Fibroblast of villous mesenchyme (primary cell): Measurements from ENCODE around the gene FUT7. TPM values are rescaled to one million over a fixed set of nuclear protein-coding genes. Genes with fewer than 3 reads are reported as not detected.

Experiments
- DNase-seq: peaks from one replicate; pipeline ENCODE4 v3.0.0-alpha.2; 2010; ENCODE audit warnings: low read depth
- H3K4me3 ChIP-seq: 2 replicates; pipeline ENCODE4 v1.5.1; 2011; ENCODE audit warnings: low read depth, mild to moderate bottlenecking, low read length
- total RNA-seq: library from RNA; depleted of rRNA; stranded (reverse); fragments of >200 nt; gene quantifications from 2 replicates; pipeline ENCODE4 v1.2.3, GENCODE V29; 2012
- TF ChIP-seq, protein P1 (sequence below): IDR thresholded peaks from 2 replicates; pipeline ENCODE4 v1.5.1; 2012; ENCODE audit warnings: low read depth, mild to moderate bottlenecking, low read length; ENCODE audit not compliant: insufficient read depth

Gene FUT7
- total RNA-seq, 1 donor: not detected

GRCh38 chr9:136984464-136985026 is 47.3 kb downstream of the FUT7 start:
- no peak overlapping the region for H3K4me3 ChIP-seq
- DNase-seq: no peak
- TF ChIP-seq, protein P1, sequence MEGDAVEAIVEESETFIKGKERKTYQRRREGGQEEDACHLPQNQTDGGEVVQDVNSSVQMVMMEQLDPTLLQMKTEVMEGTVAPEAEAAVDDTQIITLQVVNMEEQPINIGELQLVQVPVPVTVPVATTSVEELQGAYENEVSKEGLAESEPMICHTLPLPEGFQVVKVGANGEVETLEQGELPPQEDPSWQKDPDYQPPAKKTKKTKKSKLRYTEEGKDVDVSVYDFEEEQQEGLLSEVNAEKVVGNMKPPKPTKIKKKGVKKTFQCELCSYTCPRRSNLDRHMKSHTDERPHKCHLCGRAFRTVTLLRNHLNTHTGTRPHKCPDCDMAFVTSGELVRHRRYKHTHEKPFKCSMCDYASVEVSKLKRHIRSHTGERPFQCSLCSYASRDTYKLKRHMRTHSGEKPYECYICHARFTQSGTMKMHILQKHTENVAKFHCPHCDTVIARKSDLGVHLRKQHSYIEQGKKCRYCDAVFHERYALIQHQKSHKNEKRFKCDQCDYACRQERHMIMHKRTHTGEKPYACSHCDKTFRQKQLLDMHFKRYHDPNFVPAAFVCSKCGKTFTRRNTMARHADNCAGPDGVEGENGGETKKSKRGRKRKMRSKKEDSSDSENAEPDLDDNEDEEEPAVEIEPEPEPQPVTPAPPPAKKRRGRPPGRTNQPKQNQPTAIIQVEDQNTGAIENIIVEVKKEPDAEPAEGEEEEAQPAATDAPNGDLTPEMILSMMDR: no peak

- no peak for DNase-seq
- H3K4me3 ChIP-seq: no peak overlapping the region
- TF ChIP-seq, protein P1: no peak
Observed at GRCh38 chr9:136983656-136984314, 48.1 kb downstream of the FUT7 start.

DNA sequence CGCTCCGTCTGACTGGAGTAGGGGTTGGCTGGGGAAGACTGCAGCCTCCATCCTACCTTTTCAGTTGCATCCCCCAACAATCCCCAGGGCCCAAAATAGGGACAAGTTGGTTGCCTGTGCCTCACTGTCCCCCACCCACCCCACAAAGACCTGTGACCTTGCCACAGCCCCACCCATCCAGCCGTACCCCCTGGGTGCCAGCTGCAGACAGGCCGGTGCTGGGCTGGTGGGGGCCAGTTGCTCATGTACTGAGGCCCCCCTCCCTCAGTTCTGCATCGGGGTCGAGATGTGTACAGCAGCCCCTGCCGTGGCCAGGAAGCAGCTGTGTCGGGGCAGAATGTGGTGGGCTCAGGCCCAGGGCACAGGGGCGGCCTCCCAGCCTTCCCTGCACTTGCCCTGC is 48.7 kb downstream of the FUT7 start:
- TF ChIP-seq, protein P1: no peak
- H3K4me3 ChIP-seq: no peak overlapping the region
- DNase-seq: no peak

DNA sequence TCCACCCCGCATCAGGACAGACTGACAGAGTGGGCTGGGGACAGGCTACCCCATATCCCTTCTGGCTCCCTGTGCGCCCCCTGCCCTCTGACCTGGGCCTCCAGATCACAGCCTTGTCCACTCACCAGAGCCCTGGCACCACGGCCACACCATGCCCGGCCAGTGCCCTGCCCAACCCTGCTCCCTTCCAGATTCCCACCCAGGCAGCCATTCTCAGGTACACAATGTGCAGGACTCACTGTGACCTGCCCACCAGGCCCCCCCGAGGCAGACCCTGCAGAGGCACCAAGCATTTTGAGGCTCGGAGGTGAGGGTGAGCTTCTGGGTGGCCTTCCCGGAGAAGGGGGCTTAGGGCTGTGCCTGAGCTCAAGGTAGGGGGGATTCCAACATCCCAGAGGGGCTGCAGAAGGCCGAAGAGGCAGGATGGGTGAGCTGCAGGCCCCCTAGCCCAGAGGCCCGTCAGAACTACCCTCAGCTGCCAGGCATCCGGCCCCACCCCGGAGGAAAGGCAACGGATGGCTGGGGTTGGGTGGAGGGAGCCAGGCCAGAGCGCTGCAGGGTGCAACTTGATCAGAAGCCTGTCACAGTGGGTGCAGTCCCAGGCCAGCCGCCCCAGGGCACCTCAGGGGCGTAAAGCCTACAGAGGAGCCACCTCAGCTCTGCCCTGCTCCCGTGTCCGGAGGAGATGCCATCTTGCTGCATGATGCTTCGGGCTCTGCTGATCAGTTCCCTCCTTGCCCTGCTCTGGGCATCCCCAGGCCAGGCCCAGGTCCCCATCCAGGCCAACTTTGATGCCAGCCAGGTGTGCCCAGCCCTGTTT is 49.4 kb downstream of the FUT7 start, which contains the start of gene LCNL1:
Gene LCNL1, plus strand, starts transcription at position 762 of the 820 bp plus-strand sequence. CDS start 594 bp downstream, outside the sequence.
- TF ChIP-seq, protein P1: no peak
- no peak within 1 kb of the TSS for H3K4me3 ChIP-seq
- no peak for DNase-seq

- TF ChIP-seq, protein P1: no peak
- no peak for DNase-seq
- no peak overlapping the region for H3K4me3 ChIP-seq
Observed at GRCh38 chr9:136981588-136982231, 50.2 kb downstream of the FUT7 start.

GRCh38 chr9:136980669-136981478 is 51.0 kb downstream of the FUT7 start:
- no peak for DNase-seq
- H3K4me3 ChIP-seq: no peak overlapping the region
- TF ChIP-seq, protein P1: no peak
